Kasumi-1 (cell line): ENCODE data around the gene NCK2.

Source experiments
- DNase-seq, 2 experiments: peaks; one replicate each; lab custom pipeline; 2025; lab: John Stamatoyannopoulos, UW

The NCK2 gene

GRCh38 chr2:105744909-105745853 is at the start of gene NCK2:
NCK2 (plus strand) TSS chr2:105744912; CDS start chr2:105855064, 110,152 bp downstream.
- peak in 1 of 2 experiments; percentile 29 for DNase-seq

GRCh38 chr2:105697781-105698449 is 46.8 kb upstream of the NCK2 start:
- no peak for DNase-seq

GRCh38 chr2:105698820-105699219 is 45.9 kb upstream of the NCK2 start:
- no peak for DNase-seq

- DNase-seq = no peak
Observed at GRCh38 chr2:105701042-105701441, 43.7 kb upstream of the NCK2 start.

- no peak for DNase-seq
Observed at GRCh38 chr2:105708697-105709096, 36.0 kb upstream of the NCK2 start.

GRCh38 chr2:105711394-105711793 is 33.3 kb upstream of the NCK2 start:
- DNase-seq = no peak

GRCh38 chr2:105712166-105712915 is 32.4 kb upstream of the NCK2 start:
- DNase-seq = no peak

GRCh38 chr2:105712981-105713596 is 31.6 kb upstream of the NCK2 start:
- DNase-seq = no peak

- no peak for DNase-seq
Observed at GRCh38 chr2:105714141-105714540, 30.6 kb upstream of the NCK2 start.

GRCh38 chr2:105718846-105719481 is 25.7 kb upstream of the NCK2 start:
- peak; percentile 28 to 48 for DNase-seq

GRCh38 chr2:105721991-105722511 is 22.7 kb upstream of the NCK2 start:
- no peak for DNase-seq

- DNase-seq = no peak
Observed at GRCh38 chr2:105722726-105723297, 21.9 kb upstream of the NCK2 start.

GRCh38 chr2:105723431-105723830 is 21.3 kb upstream of the NCK2 start:
- DNase-seq = no peak

GRCh38 chr2:105725388-105725787 is 19.3 kb upstream of the NCK2 start:
- DNase-seq = no peak

GRCh38 chr2:105730170-105730569 is 14.5 kb upstream of the NCK2 start:
- DNase-seq = no peak

- DNase-seq = peak; percentile 87 to 92
Observed at GRCh38 chr2:105731511-105731910, 13.2 kb upstream of the NCK2 start.

GRCh38 chr2:105732101-105732500 is 12.6 kb upstream of the NCK2 start:
- DNase-seq = peak; percentile 37 to 47

GRCh38 chr2:105732955-105733607 is 11.6 kb upstream of the NCK2 start:
- DNase-seq = peak in 1 of 2 experiments; percentile 17

- no peak for DNase-seq
Observed at GRCh38 chr2:105733875-105734274, 10.8 kb upstream of the NCK2 start.
